SKM-1 (cell line): ENCODE data around the gene ELFN1.

Experiments used
- DNase-seq: peaks from one replicate; lab custom pipeline; 2025; ENCODE audit not compliant: unreplicated experiment; lab: John Stamatoyannopoulos, UW

The ELFN1 gene

DNA sequence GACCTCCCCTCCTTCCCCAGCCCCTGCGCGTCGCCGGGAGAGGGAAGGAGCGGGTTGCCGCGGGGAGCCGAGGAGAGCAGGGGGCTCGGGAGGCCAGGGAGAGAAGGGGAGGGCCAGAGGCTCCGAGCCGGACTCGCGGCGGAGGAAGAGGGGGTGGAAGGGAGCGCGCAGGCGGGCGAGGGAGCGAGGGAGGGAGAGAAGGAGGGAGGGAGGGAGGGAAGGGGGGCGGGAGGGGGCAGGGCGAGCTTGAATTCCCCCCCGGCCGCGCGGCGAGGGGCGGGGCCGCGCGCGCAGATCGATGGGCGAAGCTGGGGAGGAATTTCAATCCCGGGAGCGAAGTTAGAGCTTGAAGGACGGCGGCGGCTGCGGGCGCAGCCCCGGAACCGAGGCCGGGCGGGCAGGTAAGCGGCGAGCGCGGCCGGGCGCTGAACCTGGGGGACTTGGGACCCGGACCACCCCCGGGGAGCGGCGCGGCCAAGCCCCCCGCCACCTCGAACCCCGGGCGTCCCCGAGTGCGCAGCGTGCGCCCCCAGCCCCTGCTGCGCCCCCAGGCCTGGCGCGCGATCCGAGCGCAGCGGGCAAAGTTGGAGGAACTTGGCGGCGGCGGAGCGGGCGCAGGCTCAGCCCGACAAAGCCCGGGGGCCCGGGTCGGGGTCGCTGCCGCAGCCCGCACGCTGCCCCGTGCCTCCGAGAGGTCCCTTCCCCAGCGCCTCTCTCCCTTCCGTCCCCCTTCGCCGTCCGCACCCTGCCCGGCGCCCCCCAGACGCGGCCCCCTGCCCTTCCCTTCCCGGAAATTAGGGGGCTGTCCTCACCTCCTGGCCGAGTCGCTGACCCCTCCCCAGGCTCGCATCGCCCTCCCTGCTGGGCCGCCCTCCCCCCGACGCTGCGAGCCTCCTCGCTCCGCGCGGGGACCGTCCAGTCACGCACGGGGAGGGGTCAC, at the start of gene ELFN1:
TSS of gene ELFN1 (plus strand) at position 324 of the 940 bp plus-strand sequence. CDS start 74,320 bp downstream, outside the sequence.
- DNase-seq = no peak

DNA sequence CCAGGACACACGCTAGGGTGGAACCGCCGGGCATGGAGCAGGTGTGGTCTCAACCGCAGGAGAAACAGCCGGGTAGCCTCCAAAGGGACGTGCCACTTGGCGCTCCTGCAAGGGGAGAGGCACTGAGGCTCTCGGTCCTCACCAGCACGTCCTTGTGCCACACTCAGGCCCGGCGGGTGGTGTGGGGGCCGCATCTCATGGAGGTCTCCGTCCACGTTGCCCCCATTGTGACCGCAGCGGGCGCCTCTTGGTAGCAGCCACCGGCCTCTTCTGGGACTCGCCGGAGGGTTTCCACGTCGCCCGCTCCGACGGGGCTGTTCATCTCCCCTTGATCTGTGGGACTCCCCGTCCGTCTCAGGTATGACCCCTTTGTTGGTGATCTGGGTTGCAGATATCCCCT, 49.2 kb upstream of the ELFN1 start:
- DNase-seq = no peak

DNA sequence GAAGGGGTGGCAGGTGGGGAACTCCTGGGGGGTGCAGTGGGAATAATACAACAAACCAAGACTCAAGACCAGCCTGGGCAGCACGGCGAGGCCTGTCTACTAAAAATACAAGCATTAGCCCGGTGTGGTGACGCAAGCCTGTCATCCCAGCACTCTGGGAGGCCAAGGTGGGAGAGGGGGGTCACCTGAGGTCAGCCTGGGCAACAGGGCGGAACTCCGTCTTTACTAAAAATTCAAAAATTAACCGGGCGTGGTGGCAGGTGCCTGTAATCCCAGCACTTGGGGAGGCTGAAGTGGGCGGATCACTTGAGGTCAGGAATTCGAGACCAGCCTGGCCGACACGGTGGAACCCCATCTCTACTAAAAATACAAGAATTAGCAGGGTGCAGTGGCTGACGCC, 48.4 kb upstream of the ELFN1 start:
- DNase-seq = no peak

DNA sequence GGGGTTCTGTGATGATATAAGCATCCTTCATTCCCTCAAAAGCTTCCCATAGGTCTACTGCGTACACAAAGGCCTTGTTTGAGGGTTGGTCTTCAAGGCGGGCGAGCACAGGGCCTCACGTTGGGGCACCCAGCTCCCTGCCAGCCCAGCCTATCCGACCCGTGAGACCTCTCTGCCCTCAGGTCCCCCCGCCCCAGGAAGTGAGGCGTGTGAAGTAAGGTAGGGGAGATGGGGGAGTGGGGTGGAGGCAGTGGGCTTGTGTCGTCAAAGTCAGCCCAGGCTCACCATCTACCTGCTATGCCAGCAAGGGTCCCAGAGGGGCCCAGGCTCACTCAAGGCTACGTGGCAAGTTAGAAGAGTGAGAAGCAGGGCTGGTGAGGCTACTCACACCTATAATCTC, 47.6 kb upstream of the ELFN1 start:
- DNase-seq = no peak

DNA sequence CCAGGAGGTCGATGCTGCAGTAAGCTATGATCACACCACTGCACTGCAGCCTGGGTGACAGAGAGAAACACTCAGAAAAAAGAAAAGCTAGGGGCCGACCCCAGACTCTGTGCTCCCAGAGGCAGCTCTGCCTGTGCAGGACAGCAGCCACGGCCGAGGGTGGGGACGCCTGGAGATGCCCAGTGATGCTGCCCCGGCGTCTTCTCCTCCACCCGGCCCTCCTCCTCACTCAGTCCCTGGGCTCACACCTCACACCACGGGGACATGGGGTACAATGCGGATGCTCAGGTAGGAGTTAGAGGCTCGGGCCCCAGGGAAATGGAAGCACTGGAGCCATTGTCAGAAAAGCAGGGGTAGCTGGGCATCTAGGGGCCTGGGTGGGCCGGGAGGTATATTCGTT, 46.3 kb upstream of the ELFN1 start:
- DNase-seq = no peak

DNA sequence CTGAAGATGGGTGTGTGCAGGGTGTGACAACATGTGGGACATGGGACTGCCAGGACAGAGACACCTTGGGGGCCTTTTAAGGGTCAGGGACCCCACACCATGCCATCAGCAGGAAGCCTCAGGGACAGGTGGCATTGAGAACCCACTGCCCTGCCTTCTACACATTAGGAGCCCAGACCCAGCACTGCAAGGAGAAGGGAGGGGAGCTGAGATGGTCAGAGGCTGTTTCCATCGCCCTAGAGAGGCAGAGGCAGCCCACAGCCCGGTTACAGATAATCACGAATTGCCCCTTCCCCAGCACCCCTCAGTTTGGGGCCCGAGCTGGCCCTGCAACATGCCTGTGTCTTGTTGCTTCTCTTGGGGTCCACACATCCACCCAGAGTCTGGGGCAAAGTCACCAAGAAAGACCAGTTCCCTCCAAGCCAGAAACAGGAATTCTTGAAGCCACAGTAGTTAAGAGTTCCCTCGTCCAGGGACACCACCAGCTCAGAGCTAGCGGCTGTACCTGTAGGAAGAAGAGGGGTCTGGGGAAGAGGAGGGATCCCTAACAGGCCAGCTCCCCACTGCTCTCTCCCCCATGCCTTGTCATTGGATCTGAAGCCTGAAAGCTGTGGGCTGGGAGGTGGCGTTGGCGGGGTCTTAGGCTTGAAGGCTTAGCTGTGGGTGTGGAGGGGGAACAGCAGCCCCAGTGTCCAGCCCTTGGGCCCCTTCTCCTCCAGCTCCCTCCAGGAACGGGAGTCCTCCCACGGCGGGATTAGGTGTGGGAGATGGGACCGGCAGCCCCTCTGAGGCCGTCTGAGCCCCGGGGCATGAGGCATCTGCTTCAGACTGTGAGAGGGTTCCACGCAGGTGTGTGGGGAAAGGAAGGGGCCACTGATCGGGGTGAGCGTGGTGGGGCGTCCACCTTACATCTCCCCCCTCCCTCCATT, 44.8 kb upstream of the ELFN1 start:
- no peak for DNase-seq

DNA sequence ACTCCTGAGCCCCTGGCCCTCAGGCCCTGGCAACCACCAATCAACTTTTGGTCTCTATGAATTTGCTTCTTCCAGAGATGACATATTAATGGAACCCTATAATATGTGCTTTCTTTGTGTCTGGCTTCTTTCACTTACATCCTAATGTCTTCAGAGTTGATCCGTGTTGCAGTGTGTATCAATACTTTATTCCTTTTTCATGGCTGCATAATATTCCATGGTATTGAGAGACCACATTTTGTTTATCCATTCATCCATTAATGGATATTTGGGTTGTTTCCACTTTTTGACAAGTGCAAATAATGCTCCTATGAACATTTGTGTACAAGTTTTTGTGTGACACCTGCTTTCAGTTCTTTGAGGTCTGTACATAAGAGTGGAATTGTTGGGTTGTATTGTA, 43.3 kb upstream of the ELFN1 start:
- no peak for DNase-seq

DNA sequence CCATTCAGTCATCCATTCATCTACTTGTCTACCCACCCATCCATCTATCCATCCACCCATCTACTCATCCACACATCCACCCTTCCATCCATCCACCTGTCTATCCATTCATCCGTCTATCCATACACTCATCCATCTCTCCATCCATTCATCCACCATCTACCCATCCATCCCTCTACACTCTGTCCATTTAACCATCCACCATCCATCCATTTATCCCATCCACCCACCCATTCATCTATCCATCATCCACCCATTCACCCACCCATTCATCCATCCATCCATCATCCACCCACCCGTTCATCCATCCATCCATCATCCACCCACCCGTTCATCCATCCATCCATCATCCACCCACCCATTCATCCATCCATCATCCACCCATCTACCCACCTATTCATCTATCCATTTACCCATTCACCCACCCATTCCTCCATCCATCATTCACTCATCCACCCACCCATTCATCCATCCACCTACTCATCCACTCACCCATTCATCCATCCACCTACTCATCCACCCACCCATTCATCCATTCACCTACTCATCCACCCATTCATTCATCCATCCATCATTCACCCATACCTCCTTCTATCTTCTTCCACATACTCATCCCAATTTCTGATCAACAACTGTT, 39.3 kb upstream of the ELFN1 start:
- DNase-seq = no peak

DNA sequence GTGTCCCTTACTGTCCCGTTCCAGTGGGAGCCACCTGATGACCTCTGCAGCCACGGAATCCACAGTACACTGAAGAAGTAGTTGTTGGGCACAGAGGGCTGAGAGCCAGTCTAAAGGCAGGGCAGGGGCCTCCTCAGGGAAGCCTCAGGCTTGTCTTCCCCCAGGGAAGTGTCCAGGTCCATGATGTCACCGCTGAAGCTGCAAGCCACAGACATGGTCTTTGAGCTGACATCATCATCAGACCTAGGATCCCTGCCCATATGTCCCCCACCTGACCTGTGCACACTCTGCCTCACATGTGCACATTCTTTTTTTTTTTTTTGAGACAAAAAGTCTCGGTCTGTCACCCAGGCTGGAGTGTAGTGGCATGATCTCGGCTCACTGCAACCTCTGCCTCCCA, 38.4 kb upstream of the ELFN1 start:
- DNase-seq = no peak

DNA sequence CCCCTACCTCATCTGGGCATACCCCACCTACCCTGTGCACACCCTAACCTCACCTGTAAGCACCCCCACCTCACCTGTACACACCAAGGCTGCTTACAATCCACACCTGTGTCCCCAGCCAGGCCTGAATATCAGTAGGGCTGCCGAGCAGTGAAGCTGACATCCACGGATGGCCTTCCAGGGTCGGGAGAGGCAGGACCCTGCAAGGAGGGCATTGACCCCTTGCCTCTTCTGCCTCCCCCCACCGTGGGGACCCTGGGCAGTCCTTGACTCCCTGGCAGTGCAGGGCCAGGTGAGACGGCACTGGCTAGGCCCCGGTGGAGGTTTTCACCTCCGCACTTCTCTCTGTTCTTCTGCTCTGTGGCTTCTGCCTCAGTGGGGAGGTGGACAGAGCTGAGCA, 37.6 kb upstream of the ELFN1 start:
- no peak for DNase-seq

DNA sequence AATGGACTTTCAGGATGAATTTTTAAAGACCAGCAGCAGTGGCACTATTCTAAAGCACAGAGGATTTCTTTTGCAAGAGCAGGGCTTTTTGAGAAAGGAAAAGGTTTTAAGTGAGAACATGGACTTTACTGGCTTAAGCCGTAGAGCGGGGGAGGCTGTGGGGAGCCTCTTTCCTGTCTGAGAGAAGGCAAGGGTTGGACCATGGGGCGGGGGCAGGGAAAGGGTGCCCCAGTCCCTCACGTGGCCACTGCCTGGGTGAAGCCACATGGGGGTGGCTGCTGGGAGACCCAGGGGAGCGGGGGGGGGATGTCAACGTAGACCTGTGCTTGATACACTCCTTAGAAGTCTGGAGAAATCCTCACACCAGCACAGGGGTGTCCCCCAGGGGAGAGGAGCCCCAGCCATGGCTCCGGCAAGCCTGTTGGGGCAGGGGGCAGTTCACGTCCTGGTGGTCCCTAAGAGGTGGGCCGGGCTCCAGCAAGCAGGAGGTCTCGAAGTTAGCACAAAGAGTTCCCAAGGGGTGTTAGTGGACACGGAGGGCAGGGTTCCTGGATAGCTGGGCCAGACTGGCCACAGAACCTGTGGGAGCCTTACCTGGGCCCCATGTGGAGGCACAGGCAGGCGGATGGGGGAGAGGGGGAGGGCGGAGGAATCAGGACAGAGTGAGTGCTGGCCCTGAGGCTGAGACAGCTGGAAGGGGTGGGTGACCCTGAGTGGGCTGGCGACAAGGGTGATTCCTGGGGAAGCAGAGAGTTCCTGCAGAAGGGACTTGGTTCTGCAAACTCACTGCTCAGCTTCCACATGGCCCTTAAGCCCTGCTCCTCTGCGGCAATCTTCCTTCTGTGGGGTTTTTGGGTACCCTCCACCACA, 36.9 kb upstream of the ELFN1 start:
- no peak for DNase-seq

DNA sequence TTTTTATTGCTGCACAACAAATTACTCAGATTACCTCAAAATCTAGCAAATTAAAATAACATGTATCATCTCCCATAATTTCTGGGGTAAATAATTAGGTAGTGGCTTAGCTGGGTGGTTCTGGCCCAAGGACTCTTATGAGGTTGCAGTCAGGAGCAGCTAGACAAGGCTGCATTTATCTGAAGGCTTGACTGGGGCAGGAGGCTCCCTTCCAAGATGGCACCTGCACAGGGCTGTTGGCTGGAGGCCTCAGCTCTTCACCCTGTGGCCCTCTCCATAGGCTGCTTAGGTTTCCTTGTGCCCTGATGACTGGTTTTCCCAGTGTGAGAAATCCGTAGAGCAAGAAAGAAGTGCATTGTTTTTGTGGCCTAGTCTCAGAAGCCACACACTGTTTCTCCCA, 34.7 kb upstream of the ELFN1 start:
- no peak for DNase-seq

DNA sequence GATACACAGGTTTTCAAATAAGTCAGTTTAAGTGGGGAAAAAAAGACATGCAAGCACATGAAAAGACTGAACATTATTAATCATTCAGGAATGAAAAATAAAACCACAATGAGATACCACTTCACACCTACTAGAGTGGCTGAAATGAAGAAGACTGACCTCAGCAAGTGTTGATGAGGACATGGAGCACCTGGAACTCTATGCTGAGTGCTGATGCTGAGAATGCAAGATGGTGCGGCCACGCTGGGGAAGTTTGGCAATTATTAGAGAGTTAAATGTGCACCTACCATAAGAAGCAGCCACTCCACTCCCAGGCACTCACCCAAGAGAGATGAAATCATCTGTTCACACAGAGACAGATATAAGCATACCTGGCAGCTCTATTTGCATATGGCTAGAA, 32.9 kb upstream of the ELFN1 start:
- DNase-seq = no peak

DNA sequence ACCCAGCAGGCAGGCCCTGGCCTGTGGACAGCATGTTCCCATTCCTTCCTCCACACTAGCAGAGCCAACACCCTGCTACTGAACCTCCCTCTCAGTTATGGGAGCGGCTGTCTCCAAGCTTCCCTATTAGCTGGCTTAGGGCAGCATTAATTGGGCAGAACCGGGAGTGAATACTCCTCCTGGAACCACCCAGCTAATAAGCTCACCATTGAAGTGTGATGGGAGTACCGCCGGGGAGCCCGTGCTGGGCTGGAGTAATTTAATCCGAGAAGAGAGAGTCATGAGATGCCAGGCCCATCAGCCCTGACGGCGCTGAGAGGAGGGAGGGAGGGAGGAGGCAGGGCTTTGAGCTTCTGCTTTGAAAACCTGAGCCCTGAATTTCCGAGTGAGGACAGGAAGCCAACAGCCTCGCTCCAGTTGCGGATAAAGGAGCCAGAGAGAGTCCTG, 31.8 kb upstream of the ELFN1 start:
- no peak for DNase-seq

DNA sequence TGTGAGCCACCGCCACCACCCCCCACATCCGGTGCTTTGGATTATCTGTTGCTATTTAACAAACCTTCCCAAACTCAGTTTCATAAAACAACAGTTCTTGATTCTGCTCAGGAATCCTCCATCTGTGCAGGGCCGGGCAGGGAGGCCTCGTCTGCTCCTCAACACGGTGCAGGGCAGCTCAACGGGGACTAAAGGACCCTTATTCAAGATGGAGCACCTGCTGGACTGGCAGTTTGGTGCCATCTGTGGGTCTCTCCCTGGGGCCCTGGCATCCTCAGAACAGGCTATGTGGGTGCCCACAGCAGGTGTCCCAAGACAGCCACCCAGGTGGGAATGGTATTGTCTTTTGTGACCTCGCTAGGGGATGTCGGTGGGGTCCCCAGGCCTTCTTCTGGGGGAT, 31.0 kb upstream of the ELFN1 start:
- no peak for DNase-seq

DNA sequence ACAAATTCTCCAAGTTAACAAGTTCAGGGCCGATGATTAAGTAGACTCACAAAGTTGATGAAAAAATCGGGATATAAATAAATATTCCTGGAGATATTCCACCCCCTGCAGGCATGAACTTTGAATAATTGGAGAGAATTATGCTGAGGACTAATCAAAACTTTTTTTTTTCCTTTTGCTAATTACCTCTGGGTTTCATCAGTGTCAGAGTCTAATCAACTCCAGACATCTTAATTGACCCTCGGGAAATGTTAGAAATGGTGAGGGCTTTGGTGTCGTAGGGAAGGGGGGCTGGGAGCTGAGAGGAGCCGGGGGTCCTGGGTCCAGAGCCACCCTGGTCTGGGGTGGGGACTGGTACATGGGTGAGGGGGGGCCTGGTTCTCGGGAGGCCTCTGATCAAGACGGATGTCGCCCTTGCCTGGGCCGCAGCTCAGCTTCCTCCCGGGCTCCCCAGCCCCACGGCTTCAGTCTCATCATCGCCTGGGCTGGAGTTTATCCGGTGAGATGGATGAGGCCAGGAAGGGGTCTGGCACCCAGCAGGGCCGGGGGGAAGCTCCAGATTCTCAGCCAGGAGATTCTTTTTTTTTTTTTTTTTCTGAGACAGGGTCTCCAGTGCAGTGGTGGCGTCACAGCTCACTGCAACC, 30.4 kb upstream of the ELFN1 start:
- DNase-seq = no peak

DNA sequence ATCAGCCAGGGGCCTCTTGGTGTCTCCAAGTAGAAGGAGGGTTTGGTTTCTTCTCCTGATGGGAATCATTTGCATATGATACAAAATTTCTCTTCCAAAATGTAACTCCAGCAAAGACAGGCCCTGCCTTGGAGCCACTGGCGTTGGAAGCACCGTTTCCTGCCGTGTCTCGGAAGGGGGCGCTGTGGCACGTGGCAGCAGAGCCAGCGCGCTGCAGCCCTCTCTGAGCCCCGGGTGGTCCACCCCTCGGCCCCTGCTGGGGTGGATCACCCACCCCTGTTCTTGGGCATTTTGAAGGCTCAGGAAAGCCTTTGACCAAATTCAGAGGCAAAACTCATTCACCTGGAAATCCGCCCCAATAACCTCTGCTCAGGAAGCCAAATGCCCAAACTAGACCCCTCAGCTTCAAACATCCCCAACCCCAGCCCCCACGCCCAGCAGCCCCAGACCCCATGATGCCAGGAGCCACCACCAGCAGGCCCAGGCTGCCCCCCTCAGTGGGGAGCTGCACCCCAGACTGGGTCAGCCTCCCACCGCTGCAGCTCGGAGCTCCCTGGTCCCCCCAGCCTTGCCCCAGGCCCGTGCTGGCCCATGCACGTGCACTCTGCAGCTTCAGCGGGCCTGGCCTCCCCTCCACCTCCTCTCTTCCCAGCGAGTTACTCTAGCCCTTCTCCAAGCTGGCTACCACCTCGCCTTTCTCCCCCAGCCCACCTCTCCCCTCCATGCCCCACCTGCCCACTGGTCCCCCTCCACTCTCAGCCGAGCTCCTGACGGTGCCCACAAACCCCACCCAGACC, 29.5 kb upstream of the ELFN1 start:
- no peak for DNase-seq

DNA sequence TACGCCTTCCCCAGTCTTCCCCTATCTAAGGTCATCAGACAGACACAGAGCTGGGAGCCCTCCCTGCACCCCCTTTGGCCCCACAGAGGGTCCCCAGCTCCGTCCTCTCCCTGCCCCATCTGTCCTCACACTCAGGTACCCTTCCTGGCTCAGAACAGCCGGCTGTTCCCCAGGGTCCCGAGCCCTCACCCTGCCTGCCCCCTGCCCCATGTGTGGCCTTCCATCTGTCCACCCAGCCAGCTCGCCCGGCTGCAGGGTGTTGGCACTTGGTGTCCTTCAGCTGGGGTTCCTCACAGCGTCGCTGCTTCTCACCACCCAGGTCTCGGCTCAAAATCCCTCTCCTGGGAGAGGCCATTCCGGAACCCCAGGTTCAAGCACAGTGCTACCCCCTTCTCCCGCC, 28.9 kb upstream of the ELFN1 start:
- no peak for DNase-seq

DNA sequence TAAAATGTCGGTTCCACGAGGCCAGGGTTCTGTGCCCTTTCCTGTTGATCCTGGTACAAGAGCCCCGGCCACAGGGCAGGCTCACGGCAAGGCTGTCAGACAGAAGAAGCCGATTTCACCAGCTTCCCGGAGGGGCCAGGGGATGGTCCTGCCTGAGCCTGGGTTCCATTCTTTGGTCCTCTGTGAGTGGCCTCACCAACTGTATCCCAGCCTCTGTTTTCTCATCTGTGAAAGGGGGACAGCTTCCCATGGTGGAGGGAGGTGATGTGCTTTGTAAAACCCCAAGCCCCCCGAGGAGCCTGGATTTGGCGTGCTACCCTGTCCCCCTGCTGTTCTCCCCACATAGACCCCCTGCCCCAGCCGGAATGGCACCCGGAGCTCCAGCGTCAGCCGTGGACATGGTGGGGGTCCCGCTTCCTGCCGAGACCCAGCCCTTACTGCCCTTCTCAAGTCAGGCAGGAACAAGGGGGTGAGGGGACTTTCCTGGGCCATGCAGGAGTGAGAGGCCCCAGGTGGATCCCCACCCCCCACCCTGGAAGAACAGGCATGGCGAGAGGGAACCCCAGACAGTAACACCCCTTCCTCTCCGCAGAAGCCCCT, 28.3 kb upstream of the ELFN1 start:
- DNase-seq = no peak
